GM18873 (cell line): ENCODE measurements around the gene ABCA10.
A peak's percentile ranks its signal among the peaks of the same experiment; 100 is the strongest.
"Not testable (repeated sequence)": the region's sequence is repeated elsewhere in the genome, so short reads cannot be mapped to it uniquely, and the experiment has no call there.

ENCODE experiments used
- ATAC-seq: cut with Tn5 transposase; IDR thresholded peaks from one replicate; pipeline ENCODE4 v1.9.1; 2021; ENCODE audit warnings: mild to moderate bottlenecking, moderate library complexity, moderate number of reproducible peaks; ENCODE audit not compliant: unreplicated experiment, low FRiP score

Gene ABCA10

DNA sequence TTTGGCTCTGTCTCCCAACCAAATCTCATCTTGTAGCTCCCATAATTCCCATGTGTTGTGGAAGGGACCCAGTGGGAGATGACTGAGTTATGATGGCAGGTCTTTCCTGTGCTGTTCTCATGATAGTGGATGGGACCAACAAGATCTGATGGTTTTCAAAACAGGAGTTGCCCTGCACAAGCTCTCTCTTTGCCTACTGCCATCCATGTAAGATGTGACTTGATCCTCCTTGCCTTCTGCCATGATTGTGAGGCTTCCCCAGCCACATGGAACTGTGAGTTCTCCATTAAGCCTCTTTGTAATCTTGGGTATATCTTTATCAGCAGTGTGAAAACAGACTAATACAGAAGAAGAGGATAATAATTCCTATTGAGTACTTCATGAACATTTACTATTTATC lies 60.0 kb downstream of the ABCA10 start:
- ATAC-seq, result not testable (repeated sequence)

DNA sequence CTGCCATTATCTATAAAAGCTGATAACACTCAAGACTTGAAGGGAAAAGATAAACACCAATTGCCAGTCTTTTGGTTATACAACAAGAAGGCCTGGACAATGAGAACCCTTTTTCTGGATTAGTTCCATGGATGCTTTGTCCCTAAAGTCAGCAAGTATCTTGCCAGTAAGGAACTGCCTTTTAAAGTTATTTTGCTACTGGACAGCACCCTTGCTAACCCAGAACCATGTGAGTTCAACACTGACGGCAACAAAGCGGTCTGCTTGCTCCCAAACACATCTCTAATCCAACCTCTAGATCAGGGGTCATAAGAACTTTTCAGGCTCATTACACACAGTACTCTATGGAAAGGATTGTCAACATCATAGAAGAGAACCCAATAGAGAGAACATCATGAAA lies 61.7 kb downstream of the ABCA10 start:
- no peak for ATAC-seq

DNA sequence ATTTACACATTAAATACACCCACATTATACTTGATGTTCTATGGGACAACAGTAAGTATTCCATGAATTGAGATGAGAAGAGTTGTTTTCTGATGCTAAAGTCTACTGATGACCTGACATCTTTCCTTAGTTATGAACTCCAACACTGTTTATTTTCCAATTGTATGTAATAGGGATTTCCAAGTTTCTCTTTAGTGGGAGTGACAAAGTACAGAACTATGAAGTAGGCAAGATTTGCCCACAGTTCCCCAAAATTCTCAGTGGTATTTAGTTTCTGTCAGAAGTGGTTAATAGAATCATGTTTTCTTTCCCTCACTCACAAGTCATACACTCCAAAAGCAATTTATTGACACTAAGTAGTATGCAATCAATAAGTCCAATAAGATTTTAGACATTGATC lies 64.4 kb downstream of the ABCA10 start:
- no peak for ATAC-seq

- no peak for ATAC-seq
These were observed 69.2 kb downstream of the ABCA10 start for GRCh38 chr17:69159418-69159817.

DNA sequence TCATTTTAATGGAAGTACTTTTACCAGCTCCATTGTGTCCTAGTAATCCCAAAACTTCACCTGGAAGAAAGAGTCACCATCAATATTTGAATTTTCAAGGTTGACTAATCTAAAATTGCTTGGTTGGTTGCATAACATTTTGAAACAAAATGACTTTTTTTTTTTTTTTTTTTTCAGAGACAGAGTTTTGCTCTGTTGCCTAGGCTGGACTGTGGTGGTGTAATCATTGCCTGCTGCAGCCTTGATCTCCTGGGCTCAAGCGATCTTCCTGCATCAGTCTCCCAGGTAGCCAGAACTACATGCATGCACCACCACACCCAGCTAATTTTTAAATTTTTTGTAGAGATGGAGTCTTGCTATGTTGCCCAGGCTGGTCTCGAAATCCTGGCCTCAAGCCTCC lies 74.4 kb downstream of the ABCA10 start:
- ATAC-seq, result no peak

- no peak for ATAC-seq
These were observed 78.3 kb downstream of the ABCA10 start for GRCh38 chr17:69150333-69150732.

DNA sequence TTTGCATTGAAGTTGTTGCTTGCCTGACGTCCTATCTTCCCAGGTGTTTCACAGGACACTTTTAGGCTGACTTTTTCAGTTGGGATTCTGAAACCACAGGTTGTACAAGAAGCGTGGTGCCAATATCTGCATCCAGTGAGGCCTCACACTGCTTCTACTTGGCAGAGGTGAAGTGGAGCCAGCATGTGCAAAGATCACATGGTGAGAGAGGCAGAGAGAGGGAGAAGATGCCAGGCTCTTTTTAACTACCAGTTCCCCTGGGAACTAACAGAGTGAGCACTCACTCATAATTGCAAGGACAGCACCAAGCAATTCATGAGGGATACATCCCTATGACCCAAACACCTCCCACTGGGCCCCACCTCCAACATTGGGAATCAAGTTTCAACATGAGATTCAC lies 81.2 kb downstream of the ABCA10 start:
- ATAC-seq, result no peak

- no peak for ATAC-seq
These were observed 84.0 kb downstream of the ABCA10 start for GRCh38 chr17:69144331-69145255.

GRCh38 chr17:69143683-69144231 lies 84.9 kb downstream of the ABCA10 start:
- ATAC-seq, result no peak

GRCh38 chr17:69143151-69143550 lies 85.5 kb downstream of the ABCA10 start:
- no peak for ATAC-seq

- no peak for ATAC-seq
These were observed 86.3 kb downstream of the ABCA10 start for GRCh38 chr17:69142175-69142802.

GRCh38 chr17:69141431-69142174 lies 87.0 kb downstream of the ABCA10 start, which contains the start of gene ABCA6:
Gene ABCA6, minus strand, starts transcription at chr17:69141895. Its CDS starts 1,192 bp downstream, at chr17:69140703.
- ATAC-seq, result no peak

- no peak for ATAC-seq
These were observed 94.5 kb downstream of the ABCA10 start for GRCh38 chr17:69134112-69134511.

GRCh38 chr17:69130627-69131296 lies 97.9 kb downstream of the ABCA10 start:
- no peak for ATAC-seq

- no peak for ATAC-seq
These were observed 105.0 kb downstream of the ABCA10 start for GRCh38 chr17:69123626-69124025.

DNA sequence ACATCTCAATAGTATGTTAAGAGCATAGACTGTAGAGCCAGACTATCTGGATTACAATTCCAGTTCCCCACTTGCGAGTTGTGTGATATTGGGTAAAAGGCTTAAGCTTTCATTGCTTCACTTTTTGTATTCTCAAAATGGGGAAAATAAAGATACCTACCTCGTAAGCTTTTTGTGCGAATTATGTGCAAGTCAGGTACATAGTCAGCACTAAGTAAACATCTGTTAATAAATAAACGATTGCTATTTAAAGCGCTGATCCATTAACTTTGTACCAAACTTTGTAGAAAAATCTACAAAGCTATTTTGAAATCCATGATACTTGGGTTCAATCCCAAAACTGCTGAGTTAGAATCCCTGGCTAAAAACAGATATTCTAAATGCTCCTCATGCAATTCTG lies 106.6 kb downstream of the ABCA10 start:
- ATAC-seq, result no peak

DNA sequence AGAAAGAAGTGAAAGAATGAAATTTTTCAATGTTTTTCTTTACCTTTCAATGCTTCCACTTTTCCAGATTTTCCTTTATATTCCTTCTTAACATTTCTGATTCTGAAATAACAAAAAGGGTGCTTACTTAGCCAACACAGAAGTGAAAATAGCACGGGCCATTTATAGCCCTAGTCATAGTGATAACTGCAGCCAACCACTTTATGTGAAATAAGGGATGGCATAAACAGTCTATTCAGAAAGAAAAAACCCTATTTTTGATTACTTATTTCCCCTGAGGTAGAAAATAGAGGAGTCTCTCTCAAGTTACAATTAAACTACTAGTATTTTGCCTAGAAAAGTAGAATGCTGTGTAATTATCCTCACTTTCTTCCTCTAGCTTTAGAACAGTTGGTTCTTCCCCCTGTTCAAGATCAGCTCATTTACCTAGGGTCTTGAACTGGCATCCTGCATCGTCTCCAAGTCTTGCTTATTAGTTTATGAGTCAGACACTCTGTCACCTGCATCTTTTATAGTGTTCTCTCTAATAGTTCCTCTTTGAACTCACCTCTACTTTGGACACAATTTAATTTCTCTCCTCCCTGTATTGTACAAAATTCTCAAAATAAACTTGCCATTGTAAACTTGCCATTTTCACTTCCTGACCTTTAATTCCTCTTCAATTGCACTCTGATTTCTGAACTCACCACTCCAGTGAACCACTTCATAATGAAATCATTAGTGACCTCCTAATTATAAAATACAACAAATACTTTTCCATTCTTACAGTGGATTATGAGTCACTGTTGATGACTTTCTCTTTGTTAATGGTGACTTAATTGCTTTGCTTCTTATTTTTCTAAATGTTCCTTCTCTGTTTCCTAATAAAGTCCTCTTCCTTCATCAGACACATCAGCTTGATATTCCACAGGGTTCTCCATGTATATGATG lies 110.5 kb downstream of the ABCA10 start:
- peak; percentile 42 for ATAC-seq

- no peak for ATAC-seq
These were observed 116.8 kb downstream of the ABCA10 start for GRCh38 chr17:69111794-69112193.
